NT2/D1 (cell line): ENCODE data around the gene ZBTB46.

ENCODE experiments used
- DNase-seq: peaks from one replicate; pipeline ENCODE4 v3.0.0-alpha.2; 2011; ENCODE audit warnings: low read depth, low spot score
- H3K27me3 ChIP-seq: 2 replicates; pipeline ENCODE4 v1.6.0; 2011; ENCODE audit warnings: mild to moderate bottlenecking; ENCODE audit not compliant: insufficient read length, insufficient read depth
- H3K36me3 ChIP-seq: 2 replicates; pipeline ENCODE4 v1.6.1; 2011; ENCODE audit warnings: mild to moderate bottlenecking, low read length, mixed read lengths; ENCODE audit not compliant: insufficient read depth, insufficient read length
- H3K4me1 ChIP-seq: 2 replicates; pipeline ENCODE4 v1.5.1; 2011; ENCODE audit not compliant: insufficient read depth, insufficient read length
- H3K4me3 ChIP-seq: 2 replicates; pipeline ENCODE4 v1.5.1; 2011; ENCODE audit warnings: low read depth; ENCODE audit not compliant: insufficient read length
- H3K9ac ChIP-seq: 2 replicates; pipeline ENCODE4 v1.6.0; 2011; ENCODE audit warnings: low read depth; ENCODE audit not compliant: insufficient read length
- H3K9me3 ChIP-seq: 2 replicates; pipeline ENCODE4 v1.5.1; 2011; ENCODE audit warnings: mild to moderate bottlenecking, low read length; ENCODE audit not compliant: insufficient read depth
- SUZ12 ChIP-seq: IDR thresholded peaks from 2 replicates; pipeline ENCODE4 v1.6.1; 2011; ENCODE audit not compliant: insufficient read length, insufficient read depth; ENCODE audit errors: extremely low read depth
- YY1 ChIP-seq: IDR thresholded peaks from 2 replicates; pipeline ENCODE4 v1.6.1; 2011; ENCODE audit not compliant: insufficient read length, insufficient read depth
- ZNF274 ChIP-seq: IDR thresholded peaks from 2 replicates; pipeline ENCODE4 v1.6.1; 2011; ENCODE audit warnings: mild to moderate bottlenecking, low read depth, low read length

ZBTB46 gene

DNA sequence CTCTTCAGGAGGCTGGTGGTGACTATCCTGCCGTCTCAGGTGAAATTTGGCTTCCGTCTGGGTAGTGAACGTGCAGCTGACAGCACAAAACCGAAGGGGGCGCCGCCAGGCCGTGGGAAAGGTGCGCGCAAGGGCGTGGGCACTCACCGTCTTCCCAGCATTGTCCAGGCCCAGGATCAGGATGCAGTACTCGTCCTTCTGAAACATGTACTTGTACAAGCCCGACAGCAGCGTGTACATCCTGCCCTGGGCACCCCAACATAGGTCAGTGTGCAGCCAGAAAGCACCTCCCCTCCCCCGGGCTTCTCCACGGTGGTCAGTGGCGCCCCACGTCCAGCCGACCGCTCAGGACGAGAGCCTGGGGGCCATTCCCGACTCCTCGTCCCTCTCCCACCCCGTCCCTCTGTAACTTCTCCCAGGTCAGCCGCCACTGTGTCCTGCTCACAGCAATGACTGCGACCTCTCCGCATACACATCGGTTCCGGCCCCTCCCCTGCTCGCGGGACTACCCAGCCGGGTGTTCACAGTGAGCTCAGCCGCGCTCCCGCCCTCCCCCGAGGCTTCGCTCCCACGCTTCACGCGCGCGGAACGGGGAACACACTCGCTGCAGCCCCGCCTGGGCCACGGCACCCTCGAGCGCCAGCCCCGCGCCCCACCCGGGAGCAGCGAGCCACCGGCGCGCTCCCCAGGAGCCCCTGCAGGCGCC lies 124.1 kb downstream of the ZBTB46 start:
- peaks cover 81% of the 10 kb centered on the region for H3K36me3 ChIP-seq

DNA sequence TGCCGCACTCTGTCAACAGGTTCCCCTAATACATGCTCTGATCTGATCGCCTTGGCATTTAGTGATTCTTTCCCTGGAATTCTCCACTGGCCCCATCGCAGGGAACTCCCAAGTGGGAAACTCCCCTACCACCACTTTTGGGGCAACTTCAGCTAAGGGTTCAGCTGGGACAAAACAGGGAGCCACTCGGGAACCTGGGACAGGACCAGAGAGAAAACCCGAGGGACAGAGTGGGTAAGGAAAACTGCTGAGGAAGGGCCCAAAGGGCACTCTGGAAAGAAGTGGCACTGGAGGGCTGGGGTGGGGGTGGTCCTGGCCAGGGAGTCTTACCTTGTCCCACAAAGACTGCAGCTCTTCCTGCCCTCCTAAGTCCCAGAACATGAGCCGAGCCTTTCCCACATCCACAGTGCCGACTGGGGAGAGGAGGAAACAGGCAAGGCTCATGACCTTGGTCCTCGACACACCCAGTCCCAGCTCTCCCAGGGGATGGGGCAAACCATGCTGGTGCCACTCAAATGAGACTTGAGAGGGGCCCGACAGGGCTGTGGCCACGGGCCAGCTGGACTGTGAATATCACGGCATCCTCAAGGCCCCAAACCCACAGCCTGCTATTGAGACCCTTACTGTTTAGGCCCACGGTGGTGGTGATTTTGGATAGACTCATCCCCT lies 124.9 kb downstream of the ZBTB46 start:
- Histone ChIP-seq H3K9me3 (no peaks in the 10 kb centered on the region), H3K4me1 (peaks cover 14% of the 10 kb centered on the region), H3K9ac (peak overlapping the region; percentile 96), H3K4me3 (peak overlapping the region; percentile 96), H3K36me3 (peaks cover 80% of the 10 kb centered on the region), H3K27me3 (no peaks in the 10 kb centered on the region)
- DNase-seq: no peak
- TF ChIP-seq YY1 (no peak), SUZ12 (no peak), ZNF274 (no peak)

More for the DNA sequence above, 124.1 kb downstream of the ZBTB46 start:
- H3K27me3 ChIP-seq: no peaks in the 10 kb centered on the region
- TF ChIP-seq SUZ12 (no peak), ZNF274 (no peak), YY1 (no peak)
- peak overlapping the region; percentile 96 for H3K4me3 ChIP-seq
- peak overlapping the region; percentile 96 for H3K9ac ChIP-seq
- DNase-seq: no peak
- H3K9me3 ChIP-seq: no peaks in the 10 kb centered on the region
- peaks cover 11% of the 10 kb centered on the region for H3K4me1 ChIP-seq

DNA sequence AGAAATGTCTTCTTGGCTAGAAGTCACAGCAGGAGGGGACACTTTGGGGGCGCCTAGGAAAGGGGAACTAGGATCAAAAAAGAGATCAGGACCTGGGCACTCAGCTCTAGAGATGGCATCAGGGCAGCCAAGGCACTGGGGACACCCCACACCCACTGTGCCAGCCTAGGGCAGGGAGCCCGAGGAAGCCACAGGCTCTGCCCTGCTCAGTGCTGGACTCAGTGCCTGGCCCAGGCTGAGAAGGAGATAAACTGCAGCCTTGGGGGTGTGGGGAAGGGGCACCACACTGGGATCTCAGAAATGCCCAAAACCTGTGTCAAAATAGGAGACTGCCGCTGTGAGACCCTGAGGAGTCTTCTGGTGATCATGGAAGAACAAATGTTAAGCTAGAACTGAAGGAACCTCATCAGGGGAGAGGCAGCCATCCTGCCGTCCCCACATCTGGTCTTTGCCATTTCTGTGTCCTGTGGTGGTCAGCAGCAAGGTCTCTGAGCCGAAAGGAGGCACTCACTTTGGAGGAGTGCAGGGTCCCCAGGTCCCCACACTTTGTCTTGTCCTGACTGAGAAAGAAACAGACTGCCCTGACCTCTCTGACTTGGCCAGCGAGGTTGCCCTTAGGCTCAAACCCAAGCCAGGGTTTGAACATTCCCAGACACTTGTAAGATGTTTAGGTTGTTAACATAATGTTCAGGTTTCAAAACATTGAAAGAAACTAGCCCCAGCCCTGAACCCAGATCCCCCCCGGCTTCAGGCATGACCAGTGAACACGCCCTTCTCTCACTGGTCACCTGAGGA lies 125.6 kb downstream of the ZBTB46 start:
- H3K27me3 ChIP-seq: no peaks in the 10 kb centered on the region
- H3K9me3 ChIP-seq: no peaks in the 10 kb centered on the region
- H3K4me3 ChIP-seq: no peak overlapping the region
- H3K9ac ChIP-seq: no peak overlapping the region
- H3K36me3 ChIP-seq: peaks cover 80% of the 10 kb centered on the region
- no peak for TF ChIP-seq ZNF274
- TF ChIP-seq SUZ12: no peak
- TF ChIP-seq YY1: no peak
- peaks cover 14% of the 10 kb centered on the region for H3K4me1 ChIP-seq
- DNase-seq: no peak

DNA sequence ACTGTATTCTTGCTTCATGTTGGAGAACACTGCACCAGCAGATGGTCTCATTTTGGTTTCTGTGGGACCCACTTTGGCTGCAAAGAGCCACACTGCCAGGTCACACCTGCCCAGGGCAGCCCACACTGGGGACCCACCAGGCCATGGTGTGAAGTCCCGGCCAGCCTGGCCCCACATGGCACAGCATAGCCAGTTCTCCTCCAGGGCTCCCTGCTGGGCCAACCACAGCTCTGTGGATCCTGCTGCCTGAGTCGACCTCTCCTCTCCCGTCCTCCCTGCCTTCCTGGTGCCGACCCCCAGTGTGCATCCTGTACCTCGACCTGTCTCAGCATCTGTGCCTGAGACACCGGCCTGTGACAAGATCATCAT lies 126.3 kb downstream of the ZBTB46 start:
- TF ChIP-seq SUZ12: no peak
- no peak for TF ChIP-seq ZNF274
- no peak for TF ChIP-seq YY1
- no peak overlapping the region for H3K9ac ChIP-seq
- H3K27me3 ChIP-seq: no peaks in the 10 kb centered on the region
- no peak for DNase-seq
- H3K36me3 ChIP-seq: peaks cover 82% of the 10 kb centered on the region
- no peak overlapping the region for H3K4me3 ChIP-seq
- H3K9me3 ChIP-seq: no peaks in the 10 kb centered on the region
- H3K4me1 ChIP-seq: peaks cover 20% of the 10 kb centered on the region

DNA sequence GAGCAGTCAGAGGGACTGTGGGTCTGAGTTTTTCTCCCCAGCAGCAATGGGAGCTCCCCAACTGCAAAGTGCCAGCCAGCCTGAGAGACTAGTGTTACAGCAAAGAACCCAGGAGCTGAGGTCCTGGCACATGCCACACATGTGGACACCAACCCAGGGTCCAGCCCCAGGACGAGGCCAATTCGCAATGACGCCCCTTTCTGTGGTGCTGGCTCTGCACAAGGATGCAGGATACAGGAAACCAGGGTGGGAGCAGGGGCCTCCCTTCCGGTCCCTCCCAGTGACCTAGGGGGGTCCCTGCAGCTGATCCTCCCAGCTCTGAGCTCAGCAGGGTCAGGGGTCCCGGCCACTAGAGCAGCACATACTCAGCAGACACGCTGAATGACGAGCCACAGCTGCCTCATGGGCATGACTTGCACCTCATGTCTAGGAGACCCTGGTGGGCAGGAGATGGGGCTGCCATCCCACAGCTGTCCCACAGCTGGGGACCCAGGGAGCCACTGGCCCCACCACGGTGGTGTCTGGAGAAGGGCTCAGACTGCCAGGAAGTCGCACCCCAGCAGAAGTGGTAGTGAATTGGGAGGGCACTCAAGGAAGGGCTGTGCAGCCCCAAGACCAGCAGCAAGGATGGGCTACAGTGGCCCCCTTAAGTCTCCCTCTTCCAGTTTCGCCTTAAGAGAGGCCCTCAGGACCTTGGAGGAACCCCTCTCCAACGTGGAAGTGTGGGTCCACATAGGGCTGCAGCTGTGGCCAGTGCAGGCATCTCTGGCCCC lies 126.9 kb downstream of the ZBTB46 start:
- no peaks in the 10 kb centered on the region for H3K9me3 ChIP-seq
- no peaks in the 10 kb centered on the region for H3K27me3 ChIP-seq
- DNase-seq: no peak
- peaks cover 82% of the 10 kb centered on the region for H3K36me3 ChIP-seq
- no peak overlapping the region for H3K4me3 ChIP-seq
- TF ChIP-seq ZNF274 (no peak), YY1 (no peak), SUZ12 (no peak)
- H3K4me1 ChIP-seq: peaks cover 23% of the 10 kb centered on the region
- no peak overlapping the region for H3K9ac ChIP-seq

DNA sequence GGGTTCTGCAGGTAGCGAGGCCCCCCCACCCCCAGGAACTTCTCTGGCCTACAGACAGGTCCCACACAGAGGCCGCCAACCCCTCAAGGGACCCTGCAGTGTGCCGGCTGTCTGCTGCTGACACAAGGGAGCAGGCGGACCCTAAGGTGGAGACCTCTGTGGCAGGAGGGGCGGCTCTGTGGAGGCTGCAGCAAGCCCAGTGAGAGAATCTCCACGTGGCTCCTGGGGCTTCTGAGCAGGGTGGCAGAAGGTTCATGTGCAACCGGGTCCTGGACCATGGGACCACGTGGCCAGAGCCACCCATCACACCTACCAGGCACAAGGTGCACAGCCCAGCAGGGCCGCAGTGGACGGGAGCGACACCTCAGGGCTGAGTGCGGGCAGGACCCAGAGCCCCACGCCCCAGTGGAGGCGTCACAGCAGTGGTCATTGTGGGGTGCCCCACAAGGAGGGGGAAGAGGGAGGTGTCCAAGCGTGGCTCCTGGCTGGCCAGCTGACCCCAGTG lies 127.5 kb downstream of the ZBTB46 start:
- peaks cover 27% of the 10 kb centered on the region for H3K4me1 ChIP-seq

More for the DNA sequence above, 127.5 kb downstream of the ZBTB46 start:
- no peak for TF ChIP-seq SUZ12
- no peak for TF ChIP-seq YY1
- no peak for TF ChIP-seq ZNF274
- Histone ChIP-seq H3K9ac (no peak overlapping the region), H3K36me3 (peaks cover 81% of the 10 kb centered on the region), H3K9me3 (no peaks in the 10 kb centered on the region), H3K27me3 (no peaks in the 10 kb centered on the region), H3K4me3 (no peak overlapping the region)
- DNase-seq: no peak
